NCI-H510A treated with DMSO at 0.1 percent for 48 hours (cell line): ENCODE measurements around the gene AUTS2.
"Not testable (repeated sequence)": the region's sequence is repeated elsewhere in the genome, so short reads cannot be mapped to it uniquely, and the experiment has no call there.

ENCODE experiments used
- DNase-seq: peaks from one replicate; lab custom pipeline; 2025; lab: John Stamatoyannopoulos, UW

Gene AUTS2

DNA sequence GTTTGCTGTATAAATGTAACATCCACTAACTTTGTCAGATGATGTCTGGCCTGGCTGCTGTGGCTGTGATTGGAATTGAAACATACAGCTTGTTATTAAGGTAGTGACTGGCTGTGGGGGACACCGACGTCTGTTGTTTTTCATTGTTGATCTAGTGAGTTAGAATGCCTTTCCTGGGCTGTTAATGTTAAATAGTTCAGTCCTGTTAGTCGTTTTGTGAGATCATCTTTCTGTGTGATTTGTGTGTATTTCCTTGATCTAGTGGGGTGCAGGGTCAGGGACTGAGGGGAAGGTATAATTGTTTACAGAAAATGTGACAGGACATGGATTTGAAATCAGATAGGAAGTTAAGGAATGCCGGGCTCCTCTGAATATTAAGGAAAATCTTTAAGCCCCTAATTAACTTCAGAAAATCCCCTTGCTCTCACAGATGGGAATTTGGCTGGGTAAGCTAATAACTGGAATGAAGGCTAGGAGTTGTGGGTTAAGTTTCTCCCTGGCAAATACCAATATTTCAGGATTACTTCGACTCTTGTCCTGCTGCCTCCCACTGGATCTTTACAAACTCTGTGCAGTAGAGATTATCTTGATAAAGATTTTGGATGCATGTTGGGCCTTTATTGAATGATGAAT lies 163.1 kb downstream of the AUTS2 start:
- DNase-seq: no peak

- no peak for DNase-seq
These were observed 164.6 kb downstream of the AUTS2 start for GRCh38 chr7:69762821-69763352.

GRCh38 chr7:69763513-69763912 lies 165.2 kb downstream of the AUTS2 start:
- DNase-seq: no peak

- DNase-seq: peak; percentile 27
These were observed 165.9 kb downstream of the AUTS2 start for GRCh38 chr7:69764147-69764546.

- no peak for DNase-seq
These were observed 166.4 kb downstream of the AUTS2 start for GRCh38 chr7:69764681-69765080.

DNA sequence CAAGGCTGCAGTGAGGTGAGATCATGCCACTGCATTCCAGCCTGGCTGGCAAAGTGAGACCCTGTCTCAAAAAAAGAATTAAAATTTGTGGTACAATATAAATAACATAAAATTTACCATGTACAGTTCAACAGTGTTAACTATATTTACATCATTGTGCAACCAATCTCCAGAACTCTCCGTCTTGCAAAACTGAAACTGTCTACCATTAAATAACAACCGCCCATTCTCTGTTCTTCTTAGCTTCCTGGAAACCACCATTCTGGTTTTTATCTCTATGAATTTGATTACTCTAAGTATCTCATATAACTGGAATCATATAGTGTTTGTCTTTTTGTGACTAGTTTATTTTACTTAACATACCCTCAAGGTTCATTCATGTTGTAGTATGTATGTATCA lies 167.6 kb downstream of the AUTS2 start:
- no peak for DNase-seq

DNA sequence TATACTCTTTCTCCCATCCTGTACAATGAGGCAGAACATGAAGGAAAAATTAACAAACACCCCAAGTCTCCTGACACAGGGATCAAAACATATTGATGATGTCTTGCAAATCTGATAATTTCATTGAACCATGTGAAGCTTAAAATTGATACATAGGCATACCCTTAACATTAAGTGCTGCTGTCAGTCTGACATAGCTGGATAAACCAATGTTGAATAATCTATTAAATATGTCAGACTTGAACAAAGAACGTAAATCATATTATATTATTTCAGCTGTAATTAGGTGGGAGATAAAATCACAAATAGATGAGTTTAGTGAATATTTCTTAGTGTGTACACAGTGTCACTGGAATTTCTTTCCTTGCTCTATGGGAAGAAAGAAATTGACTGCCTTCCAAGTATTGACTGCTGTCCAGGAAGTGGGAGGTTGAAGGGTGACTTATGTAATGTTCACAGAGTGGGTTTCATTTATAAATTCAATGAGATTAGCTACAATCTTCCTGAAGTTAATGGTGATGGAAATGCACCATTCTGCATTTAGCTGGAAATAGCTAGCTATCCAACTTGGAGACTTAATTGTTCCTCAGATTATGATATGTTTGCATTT lies 170.8 kb downstream of the AUTS2 start:
- no peak for DNase-seq

DNA sequence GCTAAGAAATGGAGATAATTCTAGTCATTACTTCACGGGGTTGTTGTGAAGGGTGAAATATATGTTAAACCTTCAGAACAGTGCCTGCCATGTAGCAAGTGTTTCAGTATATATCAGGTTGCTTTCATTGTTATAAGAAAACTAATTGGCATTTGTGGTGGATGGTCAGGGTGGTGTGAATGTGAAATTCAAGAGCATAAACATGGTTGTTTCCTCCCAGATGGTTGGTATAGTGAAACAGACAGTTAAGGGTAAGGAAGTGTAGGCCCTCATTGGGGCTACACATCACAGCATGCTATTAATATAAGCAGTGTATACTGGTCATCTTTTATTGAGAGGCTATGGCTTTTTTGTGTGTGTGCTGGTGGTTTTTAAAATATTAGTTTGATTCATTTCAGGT lies 171.6 kb downstream of the AUTS2 start:
- no peak for DNase-seq

- DNase-seq: no peak
These were observed 172.3 kb downstream of the AUTS2 start for GRCh38 chr7:69770613-69771012.

GRCh38 chr7:69772718-69773436 lies 174.6 kb downstream of the AUTS2 start:
- no peak for DNase-seq

GRCh38 chr7:69773535-69774225 lies 175.4 kb downstream of the AUTS2 start:
- no peak for DNase-seq

DNA sequence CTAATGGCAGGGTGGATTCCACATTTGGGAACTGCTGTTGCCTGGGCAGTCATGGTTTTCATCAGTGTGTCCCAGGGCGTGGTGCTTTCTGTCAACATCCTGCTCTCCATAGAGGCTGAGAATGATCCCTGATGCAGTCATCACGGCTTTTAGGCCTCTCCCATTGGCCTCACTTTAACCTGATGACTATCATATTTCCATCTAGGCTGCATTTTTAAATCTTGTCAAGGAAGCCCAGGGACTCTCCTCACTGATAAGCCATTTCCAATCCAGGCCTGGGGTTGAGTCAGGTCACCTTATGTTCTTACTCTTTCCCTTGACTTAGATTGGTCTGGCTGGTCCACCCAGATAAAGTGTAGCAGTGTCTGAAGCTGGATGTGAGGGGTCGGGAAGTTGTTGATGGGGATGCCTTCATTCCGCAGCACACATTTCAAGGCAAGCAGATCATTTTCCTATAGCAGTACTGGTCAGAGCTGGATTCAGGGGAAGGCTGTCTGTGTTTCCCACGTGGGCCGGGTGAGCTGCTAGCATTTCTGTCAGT lies 177.0 kb downstream of the AUTS2 start:
- DNase-seq: no peak

- no peak for DNase-seq
These were observed 178.3 kb downstream of the AUTS2 start for GRCh38 chr7:69776611-69777010.

DNA sequence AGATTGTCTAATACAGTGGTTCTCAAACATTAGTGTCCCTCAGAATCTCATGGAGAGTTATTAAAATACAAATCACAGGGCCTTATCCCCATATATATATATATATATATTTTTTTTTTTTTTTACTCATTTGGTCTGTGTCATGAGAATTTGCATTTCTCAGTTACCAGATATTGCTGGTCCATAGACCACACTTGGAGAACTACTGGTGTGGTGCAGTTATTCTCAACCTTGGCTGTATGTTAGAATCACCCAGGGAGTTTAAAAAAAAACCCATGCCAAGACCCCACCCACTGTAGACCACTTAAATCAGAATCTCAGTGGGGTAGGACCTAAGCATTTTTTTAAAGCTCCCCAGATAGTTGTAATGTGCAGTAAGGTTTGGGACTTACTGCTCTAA lies 179.9 kb downstream of the AUTS2 start:
- no peak for DNase-seq

GRCh38 chr7:69780379-69780778 lies 182.1 kb downstream of the AUTS2 start:
- DNase-seq: peak; percentile 56

- peak; percentile 26 for DNase-seq
These were observed 183.2 kb downstream of the AUTS2 start for GRCh38 chr7:69781412-69781846.

DNA sequence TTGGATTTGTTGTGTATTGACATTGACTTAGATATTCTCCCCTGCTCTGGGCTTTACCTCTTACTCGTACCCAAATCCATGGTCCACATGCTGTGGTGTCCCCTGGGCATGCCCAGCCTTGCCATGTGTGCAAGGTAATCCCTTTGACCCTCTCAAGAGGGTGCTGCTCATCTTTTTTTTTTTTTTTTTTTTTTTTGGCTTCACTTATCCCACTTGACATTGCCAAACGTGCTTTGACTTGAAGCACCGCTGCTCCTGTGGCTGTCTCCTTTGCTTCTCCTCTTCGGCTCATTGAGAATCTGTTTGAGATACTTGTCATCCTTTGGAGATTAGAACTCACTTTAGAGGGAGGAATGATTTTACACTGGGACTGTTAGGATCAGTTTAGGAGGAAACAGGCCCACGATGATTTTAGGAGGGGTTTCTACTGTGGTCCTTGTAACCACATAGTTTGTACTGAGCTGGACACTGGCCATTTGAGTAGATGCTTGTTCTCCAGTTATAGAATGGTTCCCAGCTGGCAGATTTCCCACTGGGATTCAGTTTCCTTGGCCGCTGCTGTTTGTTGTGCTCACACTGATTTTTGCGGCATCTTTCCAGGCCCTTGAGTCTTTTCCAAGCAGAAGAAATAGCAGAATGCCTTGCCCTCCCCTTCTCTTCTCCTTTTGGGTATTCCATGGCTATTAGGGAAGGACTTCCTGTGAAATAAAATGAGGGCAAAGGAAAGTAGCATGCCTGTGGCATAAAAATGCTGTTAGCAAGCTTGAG lies 184.8 kb downstream of the AUTS2 start:
- no peak for DNase-seq

- not testable (repeated sequence) for DNase-seq
These were observed 187.9 kb downstream of the AUTS2 start for GRCh38 chr7:69786130-69786529.

- DNase-seq: no peak
These were observed 188.6 kb downstream of the AUTS2 start for GRCh38 chr7:69786730-69787395.

DNA sequence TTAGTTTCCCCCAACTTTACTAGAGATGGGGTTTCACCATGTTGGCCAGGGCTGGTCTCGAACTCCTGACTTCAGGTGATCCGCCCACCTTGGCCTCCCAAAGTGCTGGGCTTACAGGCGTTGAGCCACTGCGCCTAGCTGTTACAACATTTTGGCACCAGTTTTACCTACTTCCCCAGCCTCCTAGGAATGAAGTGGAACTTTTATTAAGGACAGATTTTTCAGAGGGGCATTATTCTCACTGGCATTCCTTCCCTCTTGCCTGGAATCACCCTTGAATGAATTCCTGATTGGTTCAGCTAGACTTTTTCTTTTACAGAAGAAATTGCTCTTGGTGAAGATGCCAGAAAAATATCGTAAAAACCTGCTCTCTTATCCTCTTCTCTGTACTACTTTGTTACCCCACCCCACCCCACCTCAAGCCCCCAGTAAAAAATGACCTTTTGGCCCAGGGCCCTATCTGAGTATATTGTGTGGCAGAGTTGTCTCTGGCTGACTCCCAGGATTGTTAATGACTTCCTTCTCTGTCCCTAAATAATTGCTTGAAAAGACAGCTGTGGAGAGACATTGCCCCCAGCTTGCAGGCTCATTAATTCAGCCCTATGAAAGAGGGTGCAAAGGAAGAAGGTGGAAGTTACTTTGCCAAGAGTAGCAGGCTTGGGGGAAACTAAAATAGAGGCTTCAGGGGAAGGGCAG lies 189.6 kb downstream of the AUTS2 start:
- DNase-seq: no peak
